Erythroblast (primary cell): ENCODE measurements around the gene GRK2.

Experiments
- GATA1 ChIP-seq: IDR thresholded peaks from 2 replicates; pipeline ENCODE4 v1.6.1; 2011; ENCODE audit warnings: low read depth, mild to moderate bottlenecking, control low read depth, low read length, moderate library complexity
- POLR2A ChIP-seq: IDR thresholded peaks from 2 replicates; pipeline ENCODE4 v1.6.1; 2011; ENCODE audit warnings: mild to moderate bottlenecking, low read length

DNA sequence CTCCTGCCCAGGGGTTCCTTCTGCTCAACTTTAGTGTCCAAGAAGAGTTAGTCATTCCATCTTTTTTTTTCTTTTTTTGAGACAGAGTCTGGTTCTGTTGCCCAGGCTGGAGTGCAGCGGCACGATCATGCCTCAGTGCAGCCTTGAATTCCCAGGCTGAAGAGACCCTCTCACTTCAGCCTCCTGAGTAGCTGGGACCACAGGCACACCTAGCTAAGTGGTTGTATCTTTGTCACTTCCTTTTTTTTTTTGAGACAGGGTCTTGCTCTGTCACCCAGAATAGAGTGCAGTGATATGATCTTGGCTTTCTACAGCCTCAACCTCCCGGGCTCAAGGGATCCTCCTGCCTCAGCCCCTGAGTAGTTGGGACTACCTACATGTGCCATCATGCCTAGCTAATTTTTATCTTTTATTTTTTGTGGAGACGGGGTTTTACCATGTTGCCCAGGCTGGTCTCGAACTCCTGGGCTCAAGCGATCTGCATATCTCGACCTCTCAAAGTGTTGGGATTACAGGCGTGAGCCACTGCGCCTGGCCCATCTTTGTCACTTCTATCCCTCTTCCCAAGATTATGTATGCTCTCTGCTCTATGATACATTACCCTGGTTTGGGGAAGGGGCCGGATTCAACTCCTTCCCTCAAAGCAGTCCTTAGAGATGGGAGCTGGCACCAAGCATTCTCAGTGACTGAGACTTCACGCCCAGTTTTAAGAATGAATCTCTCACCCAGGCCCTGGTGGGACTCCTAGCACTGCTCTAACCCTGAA is 47.0 kb downstream of the GRK2 start:
- TF ChIP-seq POLR2A, result no peak
- no peak for TF ChIP-seq GATA1
